Measurements from ENCODE around the gene GPX1. TPM values are rescaled to one million over a fixed set of nuclear protein-coding genes. Genes with fewer than 3 reads are reported as not detected.

The GPX1 gene
- total RNA-seq, 1 experiment from 2014 or later: 253 TPM

GRCh38 chr3:49351521-49352011 lies 6.6 kb downstream of the GPX1 start:
- Histone ChIP-seq H2BK120ac (ENCODE audit: low read depth, low read length, poor library complexity, severe bottlenecking) (no peak overlapping the region), H3T11ph (ENCODE audit: low read length) (no peak overlapping the region), H3K9ac (ENCODE audit: extremely low read depth, insufficient read length, low read length) (no peak overlapping the region), H3K9me3 (ENCODE audit: control insufficient read depth, low read depth, low read length) (no peaks in the 10 kb centered on the region), H3K4me2 (ENCODE audit: insufficient read depth, insufficient read length, low read length) (no peak overlapping the region), H4K91ac (ENCODE audit: insufficient read length, low read depth, low read length) (no peak overlapping the region), H3K18ac (ENCODE audit: insufficient read length, low read depth, low read length) (no peak overlapping the region), H4K5ac (ENCODE audit: insufficient read length, low read depth, low read length) (no peak overlapping the region), H4K20me1 (ENCODE audit: control insufficient read depth, insufficient read depth, insufficient read length) (no peaks in the 10 kb centered on the region), H3K56ac (ENCODE audit: insufficient read length, low read depth, low read length) (no peak overlapping the region), H2BK12ac (ENCODE audit: insufficient read length, low read depth, low read length) (no peak overlapping the region), H3K79me2 (ENCODE audit: insufficient read depth, low read length) (no peaks in the 10 kb centered on the region), H3K14ac (ENCODE audit: insufficient read depth, low read length) (no peak overlapping the region), H3K4me1 (ENCODE audit: insufficient read depth, low read length) (no peaks in the 10 kb centered on the region), H3K23ac (ENCODE audit: insufficient read length, low read depth, low read length) (no peak overlapping the region), H2BK5ac (ENCODE audit: insufficient read length, low read length) (no peak overlapping the region), H2BK15ac (ENCODE audit: low read depth, low read length) (no peak overlapping the region), H3K23me2 (ENCODE audit: insufficient read length, low read depth, low read length, poor library complexity, severe bottlenecking) (no peaks in the 10 kb centered on the region), H3K4ac (ENCODE audit: low read depth, low read length) (no peak overlapping the region), H2BK20ac (ENCODE audit: low read depth, low read length, poor library complexity, severe bottlenecking) (no peak overlapping the region), H3K27ac (ENCODE audit: insufficient read length, low read depth, low read length) (no peak overlapping the region), H3K27me3 (ENCODE audit: insufficient read depth, low read length) (no peaks in the 10 kb centered on the region), H3K79me1 (ENCODE audit: insufficient read depth, low read depth, low read length, poor library complexity, severe bottlenecking) (no peaks in the 10 kb centered on the region), H2AK5ac (ENCODE audit: insufficient read length, low read length) (no peak overlapping the region), H2AFZ (ENCODE audit: low read length) (no peak overlapping the region), H4K8ac (replicated peaks; ENCODE audit: insufficient read length, low read depth, low read length) (no peak overlapping the region)
- H3K36me3 Mint-ChIP-seq (ENCODE audit: insufficient read depth in 1 of 3, low read depth in 3 of 3): peaks cover 8 to 19% (median 16%) of the 10 kb centered on the region in 3 experiments
- H3K27ac Mint-ChIP-seq: no peak overlapping the region
- H3K27me3 Mint-ChIP-seq (ENCODE audit: low read depth): peaks cover 3% of the 10 kb centered on the region; the same call in 1 of the 2 replicates
- H3K9me3 Mint-ChIP-seq: 0 out of 5 replicates have a peak, but pooled peaks cover 0 to 2% of the 10 kb centered on the region in 2 experiments
- H3K4me1 Mint-ChIP-seq: peaks cover 8 to 9% of the 10 kb centered on the region in 2 experiments
- no peak for DNase-seq
- no peak overlapping the region for H3K4me3 Mint-ChIP-seq
- no peak for TF ChIP-seq CTCF (conservative IDR thresholded peaks at IDR 0.05)
- WGBS (ENCODE audit: extremely low coverage, insufficient read length, low lambda C conversion rate): no CpG with 5 or more reads among the region's 1 CpG
